Thyroid gland (tissue), 4 donors: ENCODE results near the gene ITGA1.

ENCODE experiments used
- POLR2A ChIP-seq, 2 donors: fragments of 450-650 bp; IDR thresholded peaks; one replicate each; pipeline ENCODE4 v1.6.1; 2017; ENCODE audit warnings: antibody characterized with exemption in 2 of 2, mild to moderate bottlenecking in 2 of 2, moderate library complexity in 1 of 2
- TF ChIP-seq, protein P1 (sequence below), 6 experiments: fragments of 200-600 bp in 3 of 6; fragments of 450-650 bp in 3 of 6; sonication (generic) in 3 of 6; IDR thresholded peaks; one replicate each; pipeline ENCODE4 v1.5.1; 2016 to 2019; ENCODE audit warnings: antibody characterized with exemption in 6 of 6, mild to moderate bottlenecking in 2 of 6, inconsistent platforms in 1 of 6, moderate library complexity in 1 of 6

DNA sequence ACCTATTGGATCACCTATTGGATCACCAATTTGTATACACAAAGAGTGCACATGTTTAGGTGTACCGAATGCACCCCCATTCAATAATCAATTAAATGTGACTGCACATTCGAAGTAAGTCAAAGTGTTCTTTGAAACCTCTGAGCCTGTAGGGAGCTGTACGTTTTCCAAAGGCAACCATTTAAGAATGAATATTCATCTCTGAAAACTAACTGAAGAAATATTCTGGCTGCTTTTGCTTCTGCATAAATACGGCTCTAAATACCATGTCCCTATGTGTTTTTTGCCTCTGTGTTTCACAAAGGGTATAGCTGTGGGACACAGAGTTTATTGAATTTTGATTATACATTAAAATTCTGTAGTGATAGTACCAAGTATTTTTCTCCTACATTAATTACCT is 95.4 kb downstream of the ITGA1 start:
- TF ChIP-seq, protein P1, sequence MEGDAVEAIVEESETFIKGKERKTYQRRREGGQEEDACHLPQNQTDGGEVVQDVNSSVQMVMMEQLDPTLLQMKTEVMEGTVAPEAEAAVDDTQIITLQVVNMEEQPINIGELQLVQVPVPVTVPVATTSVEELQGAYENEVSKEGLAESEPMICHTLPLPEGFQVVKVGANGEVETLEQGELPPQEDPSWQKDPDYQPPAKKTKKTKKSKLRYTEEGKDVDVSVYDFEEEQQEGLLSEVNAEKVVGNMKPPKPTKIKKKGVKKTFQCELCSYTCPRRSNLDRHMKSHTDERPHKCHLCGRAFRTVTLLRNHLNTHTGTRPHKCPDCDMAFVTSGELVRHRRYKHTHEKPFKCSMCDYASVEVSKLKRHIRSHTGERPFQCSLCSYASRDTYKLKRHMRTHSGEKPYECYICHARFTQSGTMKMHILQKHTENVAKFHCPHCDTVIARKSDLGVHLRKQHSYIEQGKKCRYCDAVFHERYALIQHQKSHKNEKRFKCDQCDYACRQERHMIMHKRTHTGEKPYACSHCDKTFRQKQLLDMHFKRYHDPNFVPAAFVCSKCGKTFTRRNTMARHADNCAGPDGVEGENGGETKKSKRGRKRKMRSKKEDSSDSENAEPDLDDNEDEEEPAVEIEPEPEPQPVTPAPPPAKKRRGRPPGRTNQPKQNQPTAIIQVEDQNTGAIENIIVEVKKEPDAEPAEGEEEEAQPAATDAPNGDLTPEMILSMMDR (IDR thresholded peaks at IDR 0.05), result no peak
- TF ChIP-seq POLR2A (IDR thresholded peaks at IDR 0.05), result no peak
